GM19193 (cell line): Measurements from ENCODE around the gene BCAS4.

ENCODE experiments used
- POLR2A ChIP-seq: IDR thresholded peaks from 4 replicates; pipeline ENCODE4 v1.6.1; 2011; ENCODE audit not compliant: insufficient read depth, insufficient read length; ENCODE audit errors: extremely low read depth

Gene BCAS4

GRCh38 chr20:50842821-50843220 is 48.0 kb downstream of the BCAS4 start:
- TF ChIP-seq POLR2A, result no peak

GRCh38 chr20:50843331-50844276 is 48.7 kb downstream of the BCAS4 start:
- no peak for TF ChIP-seq POLR2A

DNA sequence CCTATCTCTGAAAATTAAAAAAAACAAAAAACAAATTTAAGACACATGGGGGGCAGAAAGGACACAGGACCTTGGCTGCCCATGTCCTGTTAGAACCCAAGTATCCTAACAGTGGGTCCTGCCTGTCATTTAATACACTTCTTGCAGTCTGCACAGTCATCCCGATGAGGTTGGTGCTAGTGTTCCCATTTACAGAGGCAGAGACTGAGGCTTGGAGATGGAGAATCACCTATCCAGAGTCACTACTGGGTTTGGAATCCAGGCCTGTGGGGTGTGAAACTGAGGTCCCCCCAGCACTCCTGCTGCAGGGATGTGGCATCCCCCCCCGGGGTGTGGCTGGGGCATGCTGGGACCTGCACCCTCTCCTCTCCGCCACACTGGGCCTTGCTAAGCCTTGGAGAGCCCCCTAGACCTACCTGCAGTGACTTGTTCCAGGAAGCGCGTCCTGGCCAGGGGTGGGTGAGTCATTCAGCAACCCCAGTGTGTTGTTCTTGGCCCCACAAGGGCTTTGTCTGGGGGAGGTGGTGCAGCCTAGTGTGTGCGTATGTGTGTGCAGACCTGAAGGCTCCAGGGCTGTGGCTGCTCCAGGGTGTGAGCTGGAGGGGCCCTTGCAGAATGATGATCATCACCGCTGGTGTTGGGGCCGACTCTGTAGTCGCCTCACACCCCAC is 49.7 kb downstream of the BCAS4 start:
- peak; percentile 45 for TF ChIP-seq POLR2A

DNA sequence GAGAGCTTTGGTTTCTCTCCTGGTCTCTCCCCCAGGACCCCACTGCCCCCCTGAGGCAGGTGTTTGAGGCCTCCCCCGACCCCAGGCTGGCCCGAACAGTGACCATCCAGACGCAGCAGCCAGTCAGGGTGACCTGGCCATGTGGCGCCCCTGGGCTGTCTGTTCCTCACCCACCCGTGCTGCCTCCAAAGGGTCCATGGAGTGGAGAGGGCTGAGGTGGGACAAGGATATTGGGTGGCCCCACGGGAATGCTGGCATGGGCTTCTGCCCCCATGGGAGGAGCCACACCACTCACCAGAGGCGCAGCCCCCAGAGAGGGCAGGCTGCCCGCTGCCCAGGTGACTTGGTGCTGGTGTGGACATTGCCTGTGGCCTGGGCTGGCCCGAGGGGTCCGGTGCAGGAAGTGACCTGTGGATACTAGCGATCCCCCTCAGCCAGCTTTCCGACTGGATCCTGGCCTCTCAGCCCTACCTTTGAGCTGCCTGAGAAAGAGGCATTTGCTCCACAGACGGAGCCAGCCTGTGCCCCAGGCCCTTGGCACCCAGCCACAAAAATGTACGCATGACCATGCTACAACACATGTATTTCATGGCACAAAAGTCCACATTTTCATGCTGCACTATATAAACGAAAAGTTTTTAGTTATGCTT is 50.8 kb downstream of the BCAS4 start:
- TF ChIP-seq POLR2A, result no peak

GRCh38 chr20:50848341-50848808 is 53.5 kb downstream of the BCAS4 start:
- TF ChIP-seq POLR2A, result no peak

DNA sequence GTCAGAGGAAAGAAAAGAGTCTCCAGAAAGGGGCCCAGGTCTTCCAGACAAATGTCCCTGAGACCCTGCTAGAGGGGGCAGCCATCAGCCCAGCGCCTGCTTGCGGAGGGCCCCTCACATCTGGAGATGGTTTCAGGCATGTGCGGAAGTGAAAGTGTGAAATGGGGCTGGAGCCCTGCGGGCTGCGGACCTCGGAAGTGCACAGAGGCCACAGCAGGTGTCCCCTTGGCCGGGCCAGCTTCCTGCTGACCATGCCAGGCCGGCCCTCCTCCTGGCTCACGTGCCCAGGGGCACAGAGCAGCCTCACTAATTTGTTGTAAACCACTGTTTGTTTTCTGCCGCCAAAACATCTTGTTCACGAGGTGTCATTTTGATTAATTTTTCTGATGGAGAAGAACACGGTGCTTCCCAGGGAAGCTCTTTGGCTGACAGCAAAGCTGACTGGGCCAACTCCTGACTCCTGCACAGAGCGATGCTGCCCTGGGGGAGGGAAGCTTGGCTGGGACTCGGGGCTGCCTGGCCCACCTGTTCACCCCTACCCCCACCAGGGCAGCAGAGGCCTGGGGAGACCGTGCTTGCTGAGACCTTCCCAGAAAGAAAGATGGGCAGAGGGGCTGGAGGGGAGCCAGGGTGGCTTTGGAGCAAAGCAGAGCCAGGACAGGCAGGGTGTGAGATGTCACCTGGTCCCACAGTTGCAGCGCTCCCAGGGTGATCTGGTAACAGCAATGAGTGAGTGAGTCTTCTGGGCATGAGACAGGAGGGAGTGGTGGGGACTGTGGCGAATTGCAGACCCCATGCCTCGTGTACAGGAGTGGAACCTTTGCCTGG is 54.2 kb downstream of the BCAS4 start:
- no peak for TF ChIP-seq POLR2A

- no peak for TF ChIP-seq POLR2A
Observed at GRCh38 chr20:50850721-50851286, 55.9 kb downstream of the BCAS4 start.

DNA sequence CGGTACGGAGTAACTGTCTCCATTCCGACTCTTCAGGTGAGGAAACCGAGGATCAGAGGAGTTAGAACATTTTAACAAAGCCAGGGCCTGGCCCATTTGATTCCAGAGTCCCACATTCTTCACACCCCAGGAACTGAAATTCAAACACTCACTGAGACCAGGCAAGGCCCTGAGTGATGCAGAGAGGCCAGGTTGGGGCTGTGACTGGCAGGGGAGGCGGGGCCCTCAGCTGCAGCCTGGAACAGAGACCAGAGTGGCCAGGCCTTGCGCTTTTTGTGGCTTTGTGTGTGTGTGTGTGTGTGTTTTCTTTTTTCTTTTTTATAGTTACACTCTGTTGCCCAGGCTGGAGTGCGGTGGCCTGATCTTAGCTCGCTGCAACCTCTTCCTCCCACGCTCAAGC is 57.2 kb downstream of the BCAS4 start:
- TF ChIP-seq POLR2A, result no peak

GRCh38 chr20:50854506-50855249 is 59.8 kb downstream of the BCAS4 start:
- TF ChIP-seq POLR2A, result no peak

GRCh38 chr20:50855498-50856474 is 60.9 kb downstream of the BCAS4 start:
- TF ChIP-seq POLR2A, result no peak

- TF ChIP-seq POLR2A, result no peak
Observed at GRCh38 chr20:50856475-50857041, 61.7 kb downstream of the BCAS4 start.

- no peak for TF ChIP-seq POLR2A
Observed at GRCh38 chr20:50857348-50857747, 62.5 kb downstream of the BCAS4 start.
